Left ventricle myocardium inferior (tissue), 1 donor: Measurements from ENCODE around the gene SAMD4A. TPM values are rescaled to one million over a fixed set of nuclear protein-coding genes. Genes with fewer than 3 reads are reported as not detected.

Experiments used
- DNase-seq: peaks from one replicate; pipeline ENCODE4 v3.0.0-alpha.2; 2020
- H3K27ac ChIP-seq: fragments of 200-600 bp; replicated peaks from 2 replicates; pipeline ENCODE4 v1.8.0; 2021
- H3K27me3 ChIP-seq: fragments of 200-600 bp; 2 replicates; pipeline ENCODE4 v1.8.0; 2021; ENCODE audit warnings: low read depth
- H3K36me3 ChIP-seq: fragments of 200-600 bp; 2 replicates; pipeline ENCODE4 v1.8.0; 2021
- H3K4me1 ChIP-seq: fragments of 200-600 bp; 2 replicates; pipeline ENCODE4 v1.8.0; 2021
- H3K4me3 ChIP-seq: fragments of 200-600 bp; 2 replicates; pipeline ENCODE4 v1.8.0; 2021; ENCODE audit warnings: mild to moderate bottlenecking, moderate library complexity
- H3K9me3 ChIP-seq: fragments of 200-600 bp; replicated peaks from 2 replicates; pipeline ENCODE4 v1.8.0; 2021
- intact Hi-C: fragments of 100-400 bp; cut with micrococcal nuclease; formaldehyde crosslinking; loops from one replicate; pipeline ENCODE4 v1.11.0; 2022
- total RNA-seq: library from RNA; stranded (reverse); fragmentation: NEBNext Ultra II Directional; extraction: Animal tissue kit (Norgen Biotek cat#: 25700); gene quantifications from one replicate; pipeline ENCODE4 v1.2.1, GENCODE V29; 2021
- TF ChIP-seq, protein P1 (sequence below): fragments of 200-600 bp; IDR thresholded peaks from 2 replicates; pipeline ENCODE4 v1.8.0; 2021; ENCODE audit warnings: antibody characterized with exemption, mild to moderate bottlenecking, borderline replicate concordance
- donor health status: DM: no; HTN: yes; CAD: no; lungs with severe emphysema.

Gene SAMD4A
- total RNA-seq, 1 donor from 2014 or later = 173 TPM

DNA sequence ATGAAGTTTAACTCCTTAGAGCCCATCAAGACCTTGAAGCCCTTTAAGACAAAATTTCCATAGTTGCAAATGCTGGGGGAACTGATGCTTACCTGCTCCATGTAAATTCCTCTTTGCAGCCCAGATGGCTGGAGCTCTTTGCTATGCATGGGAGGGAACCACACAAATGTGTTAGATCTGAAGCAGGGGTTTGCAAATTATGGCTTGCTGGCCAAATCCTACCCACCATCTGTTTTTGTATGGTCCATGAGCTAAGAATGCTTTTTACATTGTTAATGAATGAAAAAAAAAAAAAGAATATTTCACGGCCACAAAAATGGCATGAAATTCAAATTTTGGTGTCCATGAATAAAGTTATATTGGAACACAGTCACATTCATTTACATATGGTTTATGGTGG lies 261.1 kb downstream of the SAMD4A start:
- Histone ChIP-seq H3K4me3 (no peak overlapping the region), H3K27me3 (no peaks in the 10 kb centered on the region), H3K27ac (no peak overlapping the region), H3K9me3 (peaks cover 34% of the 10 kb centered on the region), H3K36me3 (no peaks in the 10 kb centered on the region), H3K4me1 (no peaks in the 10 kb centered on the region)
- TF ChIP-seq, protein P1, sequence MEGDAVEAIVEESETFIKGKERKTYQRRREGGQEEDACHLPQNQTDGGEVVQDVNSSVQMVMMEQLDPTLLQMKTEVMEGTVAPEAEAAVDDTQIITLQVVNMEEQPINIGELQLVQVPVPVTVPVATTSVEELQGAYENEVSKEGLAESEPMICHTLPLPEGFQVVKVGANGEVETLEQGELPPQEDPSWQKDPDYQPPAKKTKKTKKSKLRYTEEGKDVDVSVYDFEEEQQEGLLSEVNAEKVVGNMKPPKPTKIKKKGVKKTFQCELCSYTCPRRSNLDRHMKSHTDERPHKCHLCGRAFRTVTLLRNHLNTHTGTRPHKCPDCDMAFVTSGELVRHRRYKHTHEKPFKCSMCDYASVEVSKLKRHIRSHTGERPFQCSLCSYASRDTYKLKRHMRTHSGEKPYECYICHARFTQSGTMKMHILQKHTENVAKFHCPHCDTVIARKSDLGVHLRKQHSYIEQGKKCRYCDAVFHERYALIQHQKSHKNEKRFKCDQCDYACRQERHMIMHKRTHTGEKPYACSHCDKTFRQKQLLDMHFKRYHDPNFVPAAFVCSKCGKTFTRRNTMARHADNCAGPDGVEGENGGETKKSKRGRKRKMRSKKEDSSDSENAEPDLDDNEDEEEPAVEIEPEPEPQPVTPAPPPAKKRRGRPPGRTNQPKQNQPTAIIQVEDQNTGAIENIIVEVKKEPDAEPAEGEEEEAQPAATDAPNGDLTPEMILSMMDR = no peak
- no peak for DNase-seq
- intact Hi-C loops = no loop called here

DNA sequence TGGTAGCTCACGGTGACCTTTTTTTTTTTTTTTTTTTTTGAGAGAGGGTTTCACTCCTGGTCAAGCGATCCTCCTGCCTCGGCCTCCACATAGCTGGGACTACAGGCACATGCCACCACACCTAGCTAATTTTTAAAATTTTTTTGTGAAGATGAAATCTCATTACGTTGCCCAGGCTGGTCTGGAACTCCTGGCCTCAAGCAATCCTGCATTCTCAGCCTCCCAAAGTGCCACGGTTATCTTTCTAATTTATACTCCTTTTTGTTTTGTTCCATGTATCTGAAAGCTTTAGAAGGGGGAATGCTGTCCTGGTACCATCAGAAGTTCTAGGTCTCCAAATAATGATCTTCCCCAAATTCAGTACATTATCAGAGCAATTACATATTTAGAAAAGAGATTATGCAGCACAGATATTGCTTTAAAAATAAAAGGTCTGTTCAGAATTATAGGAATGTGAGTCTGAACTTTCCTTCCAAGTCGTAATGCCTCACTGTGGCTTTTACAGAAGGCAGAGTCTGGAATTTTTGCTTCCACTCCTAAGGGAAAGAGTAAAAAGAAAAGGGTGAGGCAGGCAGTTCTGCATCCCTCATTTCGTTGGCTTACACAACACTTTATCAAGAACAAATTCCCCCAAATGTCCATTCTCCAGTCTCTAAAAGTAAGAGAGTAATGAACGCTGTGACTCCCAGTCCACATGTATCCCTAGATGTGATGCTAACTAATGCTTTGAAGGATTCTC lies 262.7 kb downstream of the SAMD4A start:
- Histone ChIP-seq H3K4me1 (no peaks in the 10 kb centered on the region), H3K9me3 (peaks cover 18% of the 10 kb centered on the region), H3K27me3 (no peaks in the 10 kb centered on the region), H3K4me3 (no peak overlapping the region), H3K27ac (no peak overlapping the region), H3K36me3 (no peaks in the 10 kb centered on the region)
- intact Hi-C loops = no loop called here
- TF ChIP-seq, protein P1 = no peak
- DNase-seq = no peak

DNA sequence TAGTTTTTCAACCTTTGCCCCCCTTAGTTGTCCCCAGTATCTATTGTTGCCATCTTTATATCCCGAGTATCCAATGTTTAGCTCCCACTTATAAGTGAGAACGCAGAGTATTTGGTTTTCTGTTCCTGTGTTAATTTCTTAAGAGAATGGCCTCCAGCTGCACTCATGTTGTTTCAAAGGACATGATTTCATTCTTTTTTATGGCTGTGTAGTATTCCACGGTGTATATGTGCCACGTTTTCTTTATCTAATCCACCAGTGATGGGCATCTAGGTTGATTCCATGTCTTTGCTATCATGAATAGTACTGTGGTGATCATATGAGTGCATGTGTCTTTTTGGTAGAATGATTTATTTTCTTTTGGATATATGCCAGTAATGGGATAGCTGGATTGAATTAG lies 263.7 kb downstream of the SAMD4A start:
- TF ChIP-seq, protein P1 = no peak
- intact Hi-C loops = no loop called here
- no peaks in the 10 kb centered on the region for H3K36me3 ChIP-seq

DNA sequence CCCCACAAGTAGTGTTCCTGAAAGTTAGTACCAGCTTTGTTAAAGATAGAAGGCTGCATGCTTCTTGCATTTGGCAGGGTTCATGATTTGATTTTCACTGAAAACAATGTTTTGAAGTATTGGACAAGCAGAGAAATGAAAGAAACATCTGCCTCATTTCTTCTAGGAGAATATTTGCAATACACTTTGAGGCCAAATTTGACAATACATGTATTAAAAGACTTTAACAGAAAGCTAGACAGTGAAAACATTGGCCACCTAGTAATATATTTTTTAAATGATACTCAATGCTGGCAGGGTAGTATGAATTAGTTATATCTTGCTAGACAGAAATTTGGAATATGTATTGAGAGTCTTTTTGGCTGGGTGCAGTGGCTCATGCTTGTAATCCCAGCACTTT lies 267.2 kb downstream of the SAMD4A start:
- DNase-seq = no peak
- no peak overlapping the region for H3K27ac ChIP-seq
- TF ChIP-seq, protein P1 = no peak
- no peaks in the 10 kb centered on the region for H3K36me3 ChIP-seq
- H3K27me3 ChIP-seq = no peaks in the 10 kb centered on the region
- H3K9me3 ChIP-seq = peaks cover 3% of the 10 kb centered on the region
- intact Hi-C loops = no loop called here
- no peak overlapping the region for H3K4me3 ChIP-seq
- H3K4me1 ChIP-seq = no peaks in the 10 kb centered on the region

More for the DNA sequence above, 263.7 kb downstream of the SAMD4A start:
- Histone ChIP-seq H3K4me3 (no peak overlapping the region), H3K9me3 (peaks cover 8% of the 10 kb centered on the region), H3K27ac (no peak overlapping the region), H3K4me1 (no peaks in the 10 kb centered on the region), H3K27me3 (no peaks in the 10 kb centered on the region)
- no peak for DNase-seq

DNA sequence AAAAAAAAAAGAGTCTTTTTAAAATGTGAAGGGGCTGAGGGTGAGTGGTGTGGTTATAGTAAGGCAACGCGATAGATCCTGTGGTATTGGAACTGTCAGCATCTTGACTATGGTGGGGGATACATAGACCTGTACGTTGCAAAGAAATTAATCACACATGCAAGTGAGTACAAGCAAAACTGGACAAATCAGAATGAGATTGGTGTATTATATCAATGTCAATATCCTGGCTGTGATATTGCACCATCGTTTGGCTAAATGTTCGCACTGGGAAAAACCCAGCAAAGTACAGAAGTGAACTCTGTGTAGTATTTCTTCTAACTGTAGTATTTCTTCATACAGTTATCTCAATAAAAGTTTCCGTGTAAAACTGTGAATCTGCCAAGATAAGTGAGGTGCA lies 267.8 kb downstream of the SAMD4A start:
- no peaks in the 10 kb centered on the region for H3K4me1 ChIP-seq
- DNase-seq = no peak
- no peaks in the 10 kb centered on the region for H3K36me3 ChIP-seq
- TF ChIP-seq, protein P1 = no peak
- H3K27ac ChIP-seq = no peak overlapping the region
- intact Hi-C loops = no loop called here
- H3K9me3 ChIP-seq = peaks cover 3% of the 10 kb centered on the region
- H3K4me3 ChIP-seq = no peak overlapping the region
- H3K27me3 ChIP-seq = no peaks in the 10 kb centered on the region
